H1 (cell line): Measurements from ENCODE around the gene ATAD3B. TPM values are rescaled to one million over a fixed set of nuclear protein-coding genes. Genes with fewer than 3 reads are reported as not detected.

Experiments used
- CTCF ChIA-PET: fragments of 300-600 bp; sonication (Branson Sonifier 250); formaldehyde crosslinking; loops from one replicate; lab custom pipeline; 2021; ENCODE audit not compliant: partially characterized antibody; lab: Charles Lee
- POLR2A ChIA-PET: fragments of 300-600 bp; sonication (Branson Sonifier 250); formaldehyde crosslinking; loops from one replicate; lab custom pipeline; 2021; ENCODE audit warnings: inconsistent platforms; ENCODE audit not compliant: partially characterized antibody; lab: Charles Lee
- DNase-seq, 2 experiments: peaks; one replicate each; pipeline versions ENCODE4 v3.0.0 to v3.0.0-alpha.2; 2010 to 2022; ENCODE audit warnings: low spot score in 2 of 2, low read depth in 1 of 2, mixed read lengths in 1 of 2
- FAIRE-seq: peaks from 2 replicates; lab custom pipeline; 2011; peaks lifted over from hg19 to GRCh38; lab: Jason Lieb, UNC
- H2AFZ ChIP-seq: 2 replicates; pipeline ENCODE4 v1.8.1; 2012; ENCODE audit warnings: low read length, inconsistent platforms
- H2AK5ac ChIP-seq: 2 replicates; pipeline ENCODE4 v1.6.1; 2013; ENCODE audit warnings: low read depth, low read length
- H2BK120ac ChIP-seq: replicated peaks from 2 replicates; pipeline ENCODE3; 2013; ENCODE audit warnings: low read depth, low read length, inconsistent platforms
- H2BK12ac ChIP-seq: 2 replicates; pipeline ENCODE4 v1.6.1; 2013; ENCODE audit warnings: low read depth, low read length
- H2BK15ac ChIP-seq: 2 replicates; pipeline ENCODE4 v1.6.1; 2013; ENCODE audit warnings: low read length
- H2BK20ac ChIP-seq: 2 replicates; pipeline ENCODE4 v1.6.1; 2013; ENCODE audit warnings: low read length
- H2BK5ac ChIP-seq: 2 replicates; pipeline ENCODE4 v1.6.1; 2013; ENCODE audit warnings: low read depth, low read length
- H3K14ac ChIP-seq: 2 replicates; pipeline ENCODE4 v1.6.1; 2013; ENCODE audit warnings: inconsistent platforms; ENCODE audit not compliant: insufficient read length
- H3K18ac ChIP-seq: 2 replicates; pipeline ENCODE4 v1.6.1; 2013; ENCODE audit warnings: low read length; ENCODE audit errors: extremely low read depth
- H3K23ac ChIP-seq: 2 replicates; pipeline ENCODE4 v1.6.1; 2013; ENCODE audit warnings: inconsistent platforms; ENCODE audit not compliant: insufficient read length
- H3K23me2 ChIP-seq: 2 replicates; pipeline ENCODE4 v1.6.1; 2013; ENCODE audit warnings: low read depth, low read length
- H3K27ac ChIP-seq: 2 replicates; pipeline ENCODE4 v1.6.1; 2011; ENCODE audit warnings: low read depth, low read length, inconsistent platforms
- H3K27me3 ChIP-seq, 4 experiments: replicated peaks in 1 of 4; 1 replicate in 1 of 4; 2 replicates in 3 of 4; pipeline versions ENCODE4 v1.6.1 to v1.8.1; 2011 to 2013; ENCODE audit warnings: low read length in 3 of 4, mild to moderate bottlenecking in 3 of 4, inconsistent platforms in 2 of 4, mixed read lengths in 2 of 4, moderate library complexity in 1 of 4; ENCODE audit not compliant: control insufficient read depth in 3 of 4, insufficient read depth in 3 of 4; ENCODE audit errors: extremely low read depth in 1 of 4
- H3K36me3 ChIP-seq, 4 experiments: 2 replicates each; pipeline versions ENCODE4 v1.6.1 to v1.8.1; 2011 to 2013; ENCODE audit warnings: mild to moderate bottlenecking in 4 of 4, low read length in 3 of 4, moderate library complexity in 2 of 4, control low read depth in 1 of 4, inconsistent platforms in 1 of 4; ENCODE audit not compliant: insufficient read depth in 4 of 4, control insufficient read depth in 2 of 4
- H3K4ac ChIP-seq: replicated peaks from 2 replicates; pipeline ENCODE3; 2013; ENCODE audit warnings: low read length, low read depth, mixed read lengths, inconsistent platforms; ENCODE audit not compliant: insufficient read length
- H3K4me1 ChIP-seq, 4 experiments: replicated peaks in 1 of 4; 1 replicate in 1 of 4; 2 replicates in 3 of 4; pipeline versions ENCODE4 v1.6.1 to v1.8.1; 2011 to 2013; ENCODE audit warnings: low read length in 3 of 4, inconsistent platforms in 2 of 4, mixed read lengths in 1 of 4; ENCODE audit not compliant: insufficient read depth in 4 of 4, control insufficient read depth in 3 of 4
- H3K4me2 ChIP-seq, 2 experiments: 2 replicates each; pipeline versions ENCODE4 v1.6.1 to v1.8.1; 2011 to 2013; ENCODE audit warnings: low read depth in 2 of 2, low read length in 2 of 2, control low read depth in 1 of 2, inconsistent platforms in 1 of 2, mild to moderate bottlenecking in 1 of 2; ENCODE audit not compliant: insufficient read depth in 1 of 2
- H3K4me3 ChIP-seq, 4 experiments: fragments of 200-600, 300-600 bp in 1 of 4; sonication (generic), shearing (Covaris generic), sonication (Bioruptor Twin) in 1 of 4; 2 replicates each; pipeline versions ENCODE4 v1.5.1 to v1.8.1; 2011 to 2016; ENCODE audit warnings: low read length in 4 of 4, low read depth in 3 of 4, control low read depth in 2 of 4, inconsistent platforms in 2 of 4, mild to moderate bottlenecking in 2 of 4, mixed read lengths in 1 of 4, moderate library complexity in 1 of 4; ENCODE audit not compliant: insufficient read depth in 2 of 4; ENCODE audit errors: extremely low read depth in 1 of 4
- H3K56ac ChIP-seq: replicated peaks from 2 replicates; pipeline ENCODE3; 2013; ENCODE audit warnings: low read depth, mild to moderate bottlenecking, mixed read lengths, low read length, inconsistent platforms; ENCODE audit not compliant: insufficient read length
- H3K79me1 ChIP-seq: 2 replicates; pipeline ENCODE4 v1.6.1; 2013; ENCODE audit warnings: low read depth, low read length, control low read depth
- H3K79me2 ChIP-seq, 2 experiments: 2 replicates each; pipeline versions ENCODE4 v1.6.1 to v1.8.1; 2012 to 2013; ENCODE audit warnings: low read length in 2 of 2, mild to moderate bottlenecking in 2 of 2, inconsistent platforms in 1 of 2; ENCODE audit not compliant: insufficient read depth in 2 of 2, control insufficient read depth in 1 of 2
- H3K9ac ChIP-seq, 4 experiments: replicated peaks in 1 of 4; 1 replicate in 1 of 4; 2 replicates in 3 of 4; pipeline versions ENCODE4 v1.6.1 to v1.8.1; 2011 to 2013; ENCODE audit warnings: low read depth in 3 of 4, low read length in 3 of 4, control low read depth in 2 of 4, mild to moderate bottlenecking in 2 of 4, moderate library complexity in 2 of 4, inconsistent platforms in 1 of 4; ENCODE audit errors: extremely low read depth in 1 of 4
- H3K9me3 ChIP-seq, 2 experiments: 2 replicates each; pipeline versions ENCODE4 v1.6.1 to v1.8.1; 2012 to 2013; ENCODE audit warnings: mild to moderate bottlenecking in 2 of 2, moderate library complexity in 2 of 2, control low read depth in 1 of 2, inconsistent platforms in 1 of 2, low read depth in 1 of 2, low read length in 1 of 2, mixed read lengths in 1 of 2; ENCODE audit not compliant: insufficient read depth in 2 of 2
- H4K20me1 ChIP-seq, 2 experiments: replicated peaks in 1 of 2; 2 replicates each; pipeline versions ENCODE3 to v1.8.1; 2011 to 2013; ENCODE audit warnings: inconsistent platforms in 2 of 2, low read length in 2 of 2, mild to moderate bottlenecking in 1 of 2; ENCODE audit not compliant: insufficient read depth in 2 of 2, control insufficient read depth in 1 of 2
- H4K5ac ChIP-seq: 2 replicates; pipeline ENCODE4 v1.6.1; 2013; ENCODE audit warnings: low read length, low read depth, mixed read lengths, inconsistent platforms; ENCODE audit not compliant: insufficient read length
- H4K8ac ChIP-seq: 2 replicates; pipeline ENCODE4 v1.8.0; 2013; ENCODE audit warnings: mild to moderate bottlenecking, moderate library complexity, low read length, inconsistent platforms; ENCODE audit not compliant: insufficient read depth; ENCODE audit errors: extremely low read depth
- H4K91ac ChIP-seq: replicated peaks from 2 replicates; pipeline ENCODE3; 2013; ENCODE audit warnings: low read length, mixed read lengths, inconsistent platforms; ENCODE audit not compliant: insufficient read length
- EP300 ChIP-seq, 2 experiments: IDR thresholded peaks; 1 replicate in 1 of 2; 2 replicates in 1 of 2; pipeline ENCODE4 v1.6.1; 2011 to 2012; ENCODE audit warnings: low read depth in 2 of 2, low read length in 2 of 2, mild to moderate bottlenecking in 2 of 2, borderline replicate concordance in 1 of 2, inconsistent platforms in 1 of 2, moderate library complexity in 1 of 2
- GABPA ChIP-seq: IDR thresholded peaks from 2 replicates; pipeline ENCODE4 v1.6.1; 2011; ENCODE audit warnings: mild to moderate bottlenecking, low read length, moderate library complexity, borderline replicate concordance; ENCODE audit not compliant: insufficient read depth
- whole genome bisulfite sequencing, 2 experiments: shearing (Covaris generic) in 1 of 2; methylation state at CpG; one replicate each; pipeline versions ENCODE4 v1.1.6 to v1.1.7; 2013 to 2015; ENCODE audit warnings: low lambda C conversion rate in 2 of 2, mixed read lengths in 2 of 2, inconsistent platforms in 1 of 2, low coverage in 1 of 2, missing lambda C conversion rate in 1 of 2; ENCODE audit not compliant: insufficient replicate concordance in 2 of 2, insufficient coverage in 1 of 2, insufficient read length in 1 of 2; ENCODE audit errors: extremely low coverage in 1 of 2, missing lambda C conversion rate in 1 of 2; 5-methylcytosine and 5-hydroxymethylcytosine counted together
- polyA plus RNA-seq, 7 experiments: library from polyadenylated mRNA; depleted of rRNA in 3 of 7; stranded (reverse) in 5 of 7; unstranded in 2 of 7; fragments of >200 nt in 5 of 7; fragments of 200-250 nt in 2 of 7; gene quantifications; 1 replicate in 5 of 7; 2 replicates in 1 of 7; 4 replicates in 1 of 7; pipeline versions ENCODE4 v1.2.1 to v1.2.3, GENCODE V29; 2011 to 2013; ENCODE audit warnings: missing spikeins in 2 of 7, mixed read lengths in 2 of 7
- total RNA-seq: library from RNA; stranded (reverse); fragmentation: NEBNext Ultra II Directional; extraction: Animal tissue kit (Norgen Biotek cat#: 25700); gene quantifications from 2 replicates; pipeline ENCODE4 v1.2.1, GENCODE V29; 2021

ATAD3B gene
- total and polyA plus RNA-seq, 2 of the 8 experiments (the other 6 are each of a cell fraction or from before 2014, with no cell fraction given): 31.3 to 63.0 TPM

DNA sequence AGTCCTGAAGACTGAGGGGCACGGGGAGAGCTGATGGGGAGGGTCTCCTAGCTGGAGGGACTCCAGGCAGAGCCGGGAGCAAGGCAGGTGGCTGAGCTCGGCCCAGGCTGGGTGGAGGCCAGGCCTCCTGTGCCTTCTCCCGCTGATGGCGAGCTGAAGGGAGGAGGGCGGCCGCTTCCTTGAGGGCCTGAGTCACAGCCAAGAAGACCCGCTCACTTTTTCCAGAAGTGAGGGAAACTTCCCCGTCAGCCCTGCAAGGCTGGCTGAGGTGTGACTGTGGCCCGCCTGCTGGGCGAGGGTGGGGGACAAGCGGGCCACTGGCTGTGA, 37.8 kb upstream of the ATAD3B start:
- Histone ChIP-seq H2BK120ac (peak overlapping the region; percentile 92), H2AK5ac (peak overlapping the region; percentile 88; the same call in 1 of the 2 replicates), H3K79me2 (peaks cover 0 to 8% of the 10 kb centered on the region in 2 experiments; a peak in 1 of 4 replicates), H3K14ac (no peak overlapping the region), H4K91ac (peak overlapping the region; percentile 98), H3K27me3 (peaks cover 0 to 3% (median 0%) of the 10 kb centered on the region in 4 experiments; a peak in 2 of 7 replicates), H3K79me1 (no peaks in the 10 kb centered on the region), H3K23ac (no peak overlapping the region), H3K27ac (peak overlapping the region; percentile 59; the same call in 1 of the 2 replicates), H2BK12ac (peak overlapping the region; percentile 96; the same call in 1 of the 2 replicates), H2BK5ac (peak overlapping the region; percentile 95; the same call in 1 of the 2 replicates), H3K9me3 (no peaks in the 10 kb centered on the region), H3K18ac (peak overlapping the region; percentile 85), H4K8ac (0 out of 2 replicates have a peak overlapping the region, but pooled peaks have one; percentile 40), H3K4me1 (peaks cover 0 to 59% (median 42%) of the 10 kb centered on the region in 4 experiments; a peak in 6 of 7 replicates), H2BK20ac (peak overlapping the region; percentile 90; the same call in 1 of the 2 replicates), H3K36me3 (no peaks in the 10 kb centered on the region), H3K4me2 (peak overlapping the region; percentile 54 to 94), H4K5ac (peak overlapping the region; percentile 75), H4K20me1 (peaks cover 4 to 7% of the 10 kb centered on the region in 2 experiments), H3K4ac (peak overlapping the region; percentile 100), H3K4me3 (peak overlapping the region in 1 of 4 experiments; percentile 72; a peak in 2 of 8 replicates), H2AFZ (no peak overlapping the region), H2BK15ac (peak overlapping the region; percentile 92; the same call in 1 of the 2 replicates), H3K23me2 (peaks cover 18% of the 10 kb centered on the region; the same call in 1 of the 2 replicates), H3K9ac (peak overlapping the region in 1 of 4 experiments; percentile 12; a peak in 3 of 7 replicates), H3K56ac (no peak overlapping the region)
- FAIRE-seq (no peak), DNase-seq (no peak)
- TF ChIP-seq GABPA (0 out of 2 replicates have a peak, but pooled peaks have one; percentile 7), EP300 (IDR thresholded peaks at IDR 0.05; ENCODE audit: borderline replicate concordance in 1 of 2, low read depth in 2 of 2, low read length in 2 of 2) (no peak)
- ChIA-PET POLR2A (interaction anchor here (1.1 to 22.9 kb wide), 12 partner anchors 11 to 106 kb away, joined by 3 to 515 read pairs (median 4); partner anchors contain the start of genes ANKRD65, CCNL2 and MRPL20), CTCF (interaction anchor here (0.8 to 2.1 kb wide), 11 partner anchors 13 to 117 kb away, joined by 3 to 9 read pairs (median 4); partner anchors contain the start of gene ANKRD65)
- 47% methylated on average over 12 of the region's 12 CpGs; no CpG with 5 or more reads in 1 of the 2 experiments for WGBS, 2 experiments
